HT1080 (cell line): Measurements from ENCODE around the gene MTHFSD. TPM values are rescaled to one million over a fixed set of nuclear protein-coding genes. Genes with fewer than 3 reads are reported as not detected.
A peak's percentile ranks its signal among the peaks of the same experiment; 100 is the strongest.

ENCODE experiments used
- DNase-seq: peaks from one replicate; pipeline ENCODE4 v3.0.0-alpha.2; 2015; ENCODE audit warnings: low read depth
- total RNA-seq: library from RNA; depleted of rRNA; stranded (reverse); fragments of >200 nt; shearing (Covaris generic); gene quantifications from 2 replicates; pipeline ENCODE4 v1.2.3, GENCODE V29; 2014

Gene MTHFSD
- total RNA-seq, 1 experiment from 2014 or later, result 9.8 TPM

DNA sequence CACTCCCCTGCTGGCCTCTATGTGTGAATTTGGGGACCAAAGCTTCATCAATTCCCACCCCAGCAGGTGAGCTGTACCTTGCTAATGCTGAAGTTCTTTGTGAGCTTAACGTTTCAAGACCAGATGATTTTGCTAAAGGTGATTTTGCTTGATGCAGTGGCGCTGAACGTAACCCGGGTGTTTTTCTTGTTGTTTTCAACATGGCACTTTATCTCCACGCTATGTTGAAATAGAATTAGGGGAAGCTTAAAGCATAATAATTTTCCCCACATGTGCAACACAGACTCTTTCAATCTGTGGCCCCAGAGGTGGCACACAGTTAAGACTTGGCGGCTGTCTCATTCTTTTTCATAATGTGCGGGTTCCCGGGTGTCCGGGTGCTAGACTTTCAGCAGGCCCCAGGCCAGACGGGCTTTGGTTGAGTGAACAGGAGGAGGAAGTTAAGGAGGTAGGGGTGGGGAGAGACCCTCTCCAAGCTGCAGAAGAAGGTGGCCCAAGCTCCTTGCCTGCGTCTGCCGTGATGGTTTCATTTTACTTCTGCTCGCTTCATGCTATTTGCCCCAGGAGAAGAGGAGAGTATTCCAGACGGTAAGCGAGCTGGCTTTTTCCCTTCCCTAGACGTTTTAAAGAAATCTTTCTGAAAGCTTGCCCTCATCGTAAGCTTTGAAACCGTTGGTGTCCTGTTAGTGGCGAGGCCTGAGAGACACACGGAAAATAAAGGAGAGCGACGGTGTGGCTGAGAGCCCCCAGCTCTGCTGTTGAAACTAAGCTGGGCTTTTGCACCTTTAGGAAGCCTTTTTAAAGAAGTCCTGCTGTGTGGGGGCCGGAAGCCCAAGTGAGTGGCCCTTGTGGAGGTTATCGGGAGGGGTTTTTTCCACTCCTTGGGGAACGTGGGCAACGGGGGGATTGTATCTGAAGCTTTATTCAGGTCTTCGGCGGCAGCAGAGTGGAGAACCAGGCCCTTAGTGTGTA, 15.8 kb upstream of the MTHFSD start:
- peak; percentile 23 for DNase-seq

DNA sequence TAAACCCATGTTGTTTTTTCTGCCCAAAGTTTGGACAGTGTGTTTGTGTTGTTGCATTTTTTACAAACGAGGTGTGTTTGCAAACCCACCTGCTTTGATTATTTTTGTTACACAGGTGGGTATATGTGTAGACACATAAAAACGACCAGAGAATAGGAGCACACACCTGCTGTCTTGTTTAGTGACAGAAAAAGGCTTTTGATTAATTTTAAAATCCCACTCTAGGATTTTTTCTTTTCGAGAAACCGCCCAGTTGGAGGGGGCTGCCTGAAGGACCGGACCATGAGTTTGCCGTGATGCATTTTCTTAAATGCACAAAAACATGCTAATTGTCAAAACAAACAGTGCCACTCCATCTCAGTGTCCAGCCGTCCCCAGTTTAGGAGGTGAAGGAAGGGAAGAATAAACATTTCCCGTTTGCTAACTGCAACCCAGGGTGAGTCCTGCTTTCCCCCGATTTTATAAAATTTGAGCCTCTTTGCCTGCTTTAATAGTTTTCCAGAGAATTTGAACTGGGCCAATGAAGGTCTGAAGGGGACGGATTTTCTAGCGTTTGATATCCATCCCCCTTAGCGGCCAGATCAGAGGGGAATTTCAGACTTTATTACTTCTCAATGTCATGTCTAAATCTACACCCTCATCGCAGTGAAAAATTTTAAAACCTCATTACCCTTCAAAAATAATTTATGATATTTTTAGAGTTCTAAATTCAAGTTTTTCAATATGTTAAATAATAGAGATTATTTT, 14.8 kb upstream of the MTHFSD start:
- DNase-seq, result no peak

DNA sequence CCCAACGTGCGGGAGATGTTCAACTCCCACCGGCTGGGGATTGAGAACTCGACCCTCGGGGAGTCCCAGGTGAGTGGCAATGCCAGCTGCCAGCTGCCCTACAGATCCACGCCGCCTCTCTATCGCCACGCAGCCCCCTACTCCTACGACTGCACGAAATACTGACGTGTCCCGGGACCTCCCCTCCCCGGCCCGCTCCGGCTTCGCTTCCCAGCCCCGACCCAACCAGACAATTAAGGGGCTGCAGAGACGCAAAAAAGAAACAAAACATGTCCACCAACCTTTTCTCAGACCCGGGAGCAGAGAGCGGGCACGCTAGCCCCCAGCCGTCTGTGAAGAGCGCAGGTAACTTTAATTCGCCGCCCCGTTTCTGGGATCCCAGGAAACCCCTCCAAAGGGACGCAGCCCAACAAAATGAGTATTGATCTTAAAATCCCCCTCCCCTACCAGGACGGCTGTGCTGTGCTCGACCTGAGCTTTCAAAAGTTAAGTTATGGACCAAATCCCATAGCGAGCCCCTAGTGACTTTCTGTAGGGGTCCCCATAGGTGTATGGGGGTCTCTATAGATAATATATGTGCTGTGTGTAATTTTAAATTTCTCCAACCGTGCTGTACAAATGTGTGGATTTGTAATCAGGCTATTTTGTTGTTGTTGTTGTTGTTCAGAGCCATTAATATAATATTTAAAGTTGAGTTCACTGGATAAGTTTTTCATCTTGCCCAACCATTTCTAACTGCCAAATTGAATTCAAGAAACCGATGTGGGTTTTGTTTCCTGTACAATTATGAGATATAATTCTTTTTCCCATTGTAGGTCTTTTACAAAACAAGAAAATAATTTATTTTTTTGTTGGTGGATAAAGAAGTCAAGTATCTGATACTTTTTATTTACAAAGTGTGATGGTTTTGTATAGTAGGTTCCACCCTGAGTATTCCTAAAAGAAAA, 13.9 kb upstream of the MTHFSD start:
- DNase-seq, result no peak

DNA sequence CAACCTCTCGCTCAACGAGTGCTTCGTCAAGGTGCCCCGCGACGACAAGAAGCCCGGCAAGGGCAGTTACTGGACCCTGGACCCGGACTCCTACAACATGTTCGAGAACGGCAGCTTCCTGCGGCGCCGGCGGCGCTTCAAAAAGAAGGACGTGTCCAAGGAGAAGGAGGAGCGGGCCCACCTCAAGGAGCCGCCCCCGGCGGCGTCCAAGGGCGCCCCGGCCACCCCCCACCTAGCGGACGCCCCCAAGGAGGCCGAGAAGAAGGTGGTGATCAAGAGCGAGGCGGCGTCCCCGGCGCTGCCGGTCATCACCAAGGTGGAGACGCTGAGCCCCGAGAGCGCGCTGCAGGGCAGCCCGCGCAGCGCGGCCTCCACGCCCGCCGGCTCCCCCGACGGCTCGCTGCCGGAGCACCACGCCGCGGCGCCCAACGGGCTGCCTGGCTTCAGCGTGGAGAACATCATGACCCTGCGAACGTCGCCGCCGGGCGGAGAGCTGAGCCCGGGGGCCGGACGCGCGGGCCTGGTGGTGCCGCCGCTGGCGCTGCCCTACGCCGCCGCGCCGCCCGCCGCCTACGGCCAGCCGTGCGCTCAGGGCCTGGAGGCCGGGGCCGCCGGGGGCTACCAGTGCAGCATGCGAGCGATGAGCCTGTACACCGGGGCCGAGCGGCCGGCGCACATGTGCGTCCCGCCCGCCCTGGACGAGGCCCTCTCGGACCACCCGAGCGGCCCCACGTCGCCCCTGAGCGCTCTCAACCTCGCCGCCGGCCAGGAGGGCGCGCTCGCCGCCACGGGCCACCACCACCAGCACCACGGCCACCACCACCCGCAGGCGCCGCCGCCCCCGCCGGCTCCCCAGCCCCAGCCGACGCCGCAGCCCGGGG, 12.9 kb upstream of the MTHFSD start:
- DNase-seq, result peak; percentile 51

GRCh38 chr16:86566966-86567700, 12.1 kb upstream of the MTHFSD start:
- peak; percentile 58 for DNase-seq

- DNase-seq, result peak; percentile 83
Measured at GRCh38 chr16:86566601-86566965, 11.5 kb upstream of the MTHFSD start, which contains the start of gene FOXC2. FOXC2 (plus strand) TSS chr16:86566829; CDS start chr16:86567336, 507 bp downstream.

- no peak for DNase-seq
Measured at GRCh38 chr16:86565644-86566511, 10.8 kb upstream of the MTHFSD start.

GRCh38 chr16:86565181-86565631, 10.2 kb upstream of the MTHFSD start:
- no peak for DNase-seq

DNA sequence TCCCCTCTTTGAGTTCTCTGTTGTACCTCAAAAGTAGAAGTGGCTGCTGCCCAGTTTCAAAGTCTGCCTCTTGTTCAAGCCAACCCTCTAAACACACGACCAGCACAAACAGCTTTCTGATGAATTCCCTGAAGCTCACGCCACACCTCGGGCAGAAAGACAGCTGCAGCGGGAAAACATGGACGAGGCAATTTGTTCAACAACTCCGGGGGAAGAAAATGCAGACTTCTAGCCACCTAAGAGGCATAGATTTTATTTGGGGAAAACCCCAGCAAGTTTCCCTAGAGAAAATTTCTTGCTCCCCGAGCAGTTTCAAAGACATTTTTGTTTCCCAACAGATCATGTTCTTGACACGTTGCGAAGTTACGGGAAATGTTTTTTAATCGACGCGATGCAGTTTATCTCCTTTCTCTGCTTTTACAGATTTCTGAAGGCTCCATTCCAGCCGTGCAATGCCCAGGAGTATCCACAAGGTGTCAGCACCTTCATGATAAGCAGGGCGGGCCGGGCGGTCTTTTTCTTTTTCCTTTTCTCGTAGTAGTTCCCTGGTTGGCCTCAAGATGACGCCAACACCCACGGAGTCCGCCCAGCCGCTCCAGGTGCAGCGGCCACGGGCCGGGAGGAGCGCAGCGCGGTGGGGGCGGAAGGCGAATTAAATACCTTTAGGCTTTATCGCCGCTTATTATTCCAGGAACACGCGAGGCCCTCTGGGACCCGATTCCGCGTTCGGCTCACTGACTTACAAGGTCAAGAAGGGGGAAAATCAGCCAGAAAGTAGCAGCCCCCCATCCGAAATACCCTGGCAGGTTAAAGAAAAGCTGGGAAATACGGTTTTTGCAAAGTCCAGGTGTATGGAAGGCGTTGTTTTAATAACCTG, 8.7 kb upstream of the MTHFSD start:
- DNase-seq, result peak; percentile 81

- DNase-seq, result no peak
Measured at GRCh38 chr16:86562356-86562755, 7.3 kb upstream of the MTHFSD start.

GRCh38 chr16:86559802-86560305, 4.8 kb upstream of the MTHFSD start:
- no peak for DNase-seq

GRCh38 chr16:86558355-86559193, 3.5 kb upstream of the MTHFSD start:
- DNase-seq, result no peak

GRCh38 chr16:86557587-86557986, 2.6 kb upstream of the MTHFSD start:
- DNase-seq, result no peak

- no peak for DNase-seq
Measured at GRCh38 chr16:86556576-86556975, 1.5 kb upstream of the MTHFSD start.

DNA sequence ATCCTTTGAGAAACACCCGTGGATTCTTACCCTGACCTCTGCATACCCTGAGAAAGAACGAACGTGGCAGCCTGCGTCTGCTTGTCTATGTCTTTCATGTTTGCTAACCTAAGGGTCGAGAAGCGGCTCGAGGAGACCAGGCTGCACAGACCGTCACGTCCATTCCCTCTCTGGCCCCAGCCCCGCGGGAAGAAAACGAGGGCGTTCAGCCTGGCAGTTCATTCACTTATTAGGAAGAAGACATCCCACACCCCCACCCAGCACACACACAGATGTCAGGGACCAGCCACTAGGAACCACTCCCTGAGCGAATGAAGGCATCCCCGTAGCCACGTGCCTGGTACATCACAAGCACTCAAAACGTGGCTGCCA, 655 bp upstream of the MTHFSD start:
- no peak for DNase-seq

GRCh38 chr16:86554599-86554916, 477 bp downstream of the MTHFSD start:
- DNase-seq, result no peak
